Melanocyte of skin (primary cell): ENCODE results near the gene NPIPA1. TPM values are rescaled to one million over a fixed set of nuclear protein-coding genes. Genes with fewer than 3 reads are reported as not detected.

Source experiments
- small RNA-seq, 2 donors: library from RNA; depleted of rRNA; stranded (forward); fragments of <200 nt; gene quantifications; one replicate each; pipeline ENCODE3, GENCODE V24; 2012
- total RNA-seq, 2 donors: library from RNA; depleted of rRNA; stranded (reverse); fragments of >200 nt; gene quantifications; 2 replicates each; pipeline ENCODE4 v1.2.3, GENCODE V29; 2012

NPIPA1 gene
- 10 to 100 TPM; 45.1 to 45.3 TPM for total RNA-seq

GRCh38 chr16:14937143-14937542 is at the start of gene NPIPA1:
TSS of gene NPIPA1 (plus strand) at chr16:14937443. CDS start at chr16:14937443, 0 bp downstream.

GRCh38 chr16:14974656-14975417 is 37.6 kb downstream of the NPIPA1 start, which contains the start of gene PDXDC1:
TSS of gene PDXDC1 (plus strand) at chr16:14975026. CDS start at chr16:14975200, 174 bp downstream.

Small RNA genes within 50 kb of the gene (small RNA-seq; reads per million reads assigned to genes)
- gene AC138932.4 (0 reads per million in 2 donors), gene MIR3180-1 (0 reads per million in 2 donors), gene MIR3670-1 (0 reads per million in 2 donors), gene MIR6511A1 (0 reads per million in 2 donors), gene MIR6770-1 (0 reads per million in 2 donors), gene RF00019 (0 reads per million in 2 donors)

Other genes with a start within 250 kb of the NPIPA1 start
- not detected for gene PLA2G10, start 243.1 kb upstream of the NPIPA1 start, total RNA-seq
- gene NPIPA3, start 234.0 kb upstream of the NPIPA1 start, total RNA-seq = not detected
- not detected for gene NPIPA2, start 194.9 kb upstream of the NPIPA1 start, total RNA-seq
- gene NOMO1, start 103.7 kb upstream of the NPIPA1 start, total RNA-seq = 10 to 100 TPM; 65.0 to 91.6 TPM
- 100 to 1,000 TPM in 1 of 2 donors, 10 to 100 TPM in 1; 98.8 to 134 TPM for gene PDXDC1, start 37.6 kb downstream of the NPIPA1 start, total RNA-seq
- 100 to 1,000 TPM in 1 of 2 donors, 10 to 100 TPM in 1; 99.1 to 103 TPM for gene NTAN1, start 118.6 kb downstream of the NPIPA1 start, total RNA-seq
- gene RRN3, start 156.8 kb downstream of the NPIPA1 start, total RNA-seq = 10 to 100 TPM; 47.1 to 58.9 TPM